OCI-LY7 (cell line): ENCODE data around the gene SCLY. TPM values are rescaled to one million over a fixed set of nuclear protein-coding genes. Genes with fewer than 3 reads are reported as not detected.

Source experiments
- BruUV-seq: library from RNA; stranded (reverse); fragments of 400-500 nt; replicated peaks from 2 replicates; lab custom pipeline; 2021; lab: Mats Ljungman, UMichigan
- CTCF ChIA-PET: fragments of 300-600 bp; sonication (Branson Sonifier 250); formaldehyde crosslinking; loops from one replicate; lab custom pipeline; 2022; ENCODE audit warnings: antibody characterized with exemption; ENCODE audit not compliant: unreplicated experiment; lab: Charles Lee
- POLR2A ChIA-PET: fragments of 300-600 bp; sonication (Branson Sonifier 250); formaldehyde crosslinking; loops from one replicate; lab custom pipeline; 2022; ENCODE audit warnings: antibody characterized with exemption; lab: Charles Lee
- DNase-seq: peaks from one replicate; pipeline ENCODE4 v3.0.0-alpha.2; 2015; ENCODE audit warnings: low spot score
- H2AFZ ChIP-seq: fragments of 200-600 bp; sonication (generic), shearing (Covaris generic); 2 replicates; pipeline ENCODE4 v1.6.1; 2014; ENCODE audit warnings: mild to moderate bottlenecking, antibody characterized with exemption, low read length, moderate library complexity
- H3K27ac ChIP-seq: fragments of 200-600 bp; sonication (generic); 2 replicates; pipeline ENCODE4 v1.5.1; 2014; ENCODE audit warnings: mixed run types, low read depth, mild to moderate bottlenecking, moderate library complexity, low read length, inconsistent platforms; ENCODE audit not compliant: poor library complexity, severe bottlenecking
- H3K36me3 ChIP-seq: fragments of 200-600 bp; sonication (generic); 2 replicates; pipeline ENCODE4 v1.6.1; 2014; ENCODE audit warnings: mild to moderate bottlenecking, antibody characterized with exemption, low read length, moderate library complexity, mixed read lengths; ENCODE audit not compliant: insufficient read depth
- H3K4me1 ChIP-seq: fragments of 200-600 bp; sonication (generic); 2 replicates; pipeline ENCODE4 v1.5.1; 2014; ENCODE audit warnings: mild to moderate bottlenecking, low read length; ENCODE audit not compliant: insufficient read depth, poor library complexity, severe bottlenecking
- H3K4me2 ChIP-seq: fragments of 200-600 bp; sonication (generic); 2 replicates; pipeline ENCODE4 v1.6.1; 2014; ENCODE audit warnings: mild to moderate bottlenecking, low read length
- H3K4me3 ChIP-seq: fragments of 200-600 bp; sonication (generic); 2 replicates; pipeline ENCODE4 v1.5.1; 2014; ENCODE audit warnings: mild to moderate bottlenecking, low read depth, low read length; ENCODE audit not compliant: poor library complexity, severe bottlenecking
- H3K79me2 ChIP-seq: fragments of 200-600 bp; sonication (generic); 2 replicates; pipeline ENCODE4 v1.6.1; 2016; ENCODE audit warnings: low read depth, mild to moderate bottlenecking, low read length, moderate library complexity, mixed read lengths; ENCODE audit not compliant: insufficient read depth
- H3K9me2 ChIP-seq: fragments of 200-600 bp; sonication (generic); 2 replicates; pipeline ENCODE4 v1.6.1; 2016; ENCODE audit warnings: mild to moderate bottlenecking, low read length, mixed read lengths; ENCODE audit not compliant: insufficient read depth
- H3K9me3 ChIP-seq: fragments of 200-600 bp; sonication (generic); 2 replicates; pipeline ENCODE4 v1.6.1; 2014; ENCODE audit warnings: mild to moderate bottlenecking, mixed run types, low read length, mixed read lengths
- H4K20me1 ChIP-seq: fragments of 200-600 bp; sonication (generic); 2 replicates; pipeline ENCODE4 v1.6.1; 2014; ENCODE audit warnings: mild to moderate bottlenecking, antibody characterized with exemption, low read length, moderate library complexity, mixed read lengths; ENCODE audit not compliant: insufficient read depth
- EZH2phosphoT487 ChIP-seq: fragments of 200-600 bp; sonication (generic); IDR thresholded peaks from 2 replicates; pipeline ENCODE4 v1.6.1; 2018; ENCODE audit warnings: low read depth, borderline replicate concordance, mild to moderate bottlenecking, mixed run types, antibody characterized with exemption, low read length, moderate library complexity, mixed read lengths
- intact Hi-C: fragments of 100-400 bp; cut with micrococcal nuclease; formaldehyde crosslinking; loops from one replicate; pipeline ENCODE4 v1.10.0; 2022; ENCODE audit not compliant: unreplicated experiment
- total RNA-seq, 2 experiments: library from RNA; depleted of rRNA in 1 of 2; stranded (reverse); fragments of >200 nt in 1 of 2; shearing (Covaris generic) in 1 of 2; gene quantifications; 2 replicates each; pipeline ENCODE4 v1.2.3, GENCODE V29; 2014 to 2022
- TF ChIP-seq, protein P1 (sequence below): fragments of 200-600 bp; sonication (generic); conservative IDR thresholded peaks from 2 replicates; pipeline ENCODE4 v1.5.1; 2014; ENCODE audit warnings: mild to moderate bottlenecking, antibody characterized with exemption, low read length, moderate library complexity, mixed read lengths

Gene SCLY
- total RNA-seq, 2 experiments from 2014 or later, result 29.9 to 41.7 TPM

DNA sequence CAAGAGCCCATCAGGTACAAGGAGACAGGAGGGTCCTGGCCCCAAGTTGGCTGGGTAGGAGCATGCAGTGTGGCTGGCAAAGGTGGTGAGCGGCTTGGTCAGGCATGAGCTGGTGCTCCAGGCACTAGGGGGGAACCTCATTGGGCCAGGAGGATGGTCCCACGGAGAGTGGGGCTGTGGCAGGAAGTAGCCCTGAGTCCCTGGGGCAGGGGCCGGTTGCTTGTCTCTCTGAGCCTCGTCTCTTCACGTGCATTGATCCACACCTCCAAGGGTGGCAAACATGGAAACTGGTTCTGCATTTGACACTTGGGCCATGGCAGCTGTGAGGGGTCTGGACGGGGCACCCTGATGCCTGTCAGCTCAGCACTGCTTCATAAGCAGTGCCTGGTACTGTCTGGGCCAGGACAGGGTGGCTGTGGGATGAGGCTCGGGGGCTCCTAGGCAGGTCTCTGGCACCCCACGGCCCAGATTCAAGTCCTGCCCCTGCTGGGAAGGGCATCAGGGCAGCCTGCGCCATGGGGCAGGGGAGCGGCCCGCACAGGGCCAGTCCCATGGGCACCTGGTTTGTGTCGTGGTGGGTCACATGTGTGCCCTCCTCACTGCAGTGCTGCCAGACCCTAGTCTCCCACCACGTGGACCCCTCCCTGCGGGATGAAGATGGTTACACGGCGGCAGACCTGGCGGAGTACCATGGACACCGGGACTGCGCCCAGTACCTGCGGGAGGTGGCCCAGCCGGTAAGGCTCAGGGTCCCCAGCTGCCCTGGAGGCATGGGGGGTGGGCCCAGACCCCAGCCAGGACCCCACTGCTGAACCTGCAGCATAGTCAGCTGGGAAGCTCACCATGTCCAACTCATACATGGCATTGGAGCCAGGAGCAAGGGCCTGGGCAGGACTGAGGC is 55.7 kb downstream of the SCLY start:
- Histone ChIP-seq H3K9me3 (no peaks in the 10 kb centered on the region), H3K4me3 (no peak overlapping the region), H3K27ac (no peak overlapping the region), H2AFZ (no peak overlapping the region), H3K9me2 (no peaks in the 10 kb centered on the region), H3K79me2 (no peaks in the 10 kb centered on the region), H3K4me1 (peaks cover 10% of the 10 kb centered on the region), H3K36me3 (no peaks in the 10 kb centered on the region; the same call in 1 of the 2 replicates), H4K20me1 (no peaks in the 10 kb centered on the region), H3K4me2 (no peak overlapping the region)
- no TSS peak for BruUV-seq
- intact Hi-C loops, result no loop called here
- TF ChIP-seq, protein P1, sequence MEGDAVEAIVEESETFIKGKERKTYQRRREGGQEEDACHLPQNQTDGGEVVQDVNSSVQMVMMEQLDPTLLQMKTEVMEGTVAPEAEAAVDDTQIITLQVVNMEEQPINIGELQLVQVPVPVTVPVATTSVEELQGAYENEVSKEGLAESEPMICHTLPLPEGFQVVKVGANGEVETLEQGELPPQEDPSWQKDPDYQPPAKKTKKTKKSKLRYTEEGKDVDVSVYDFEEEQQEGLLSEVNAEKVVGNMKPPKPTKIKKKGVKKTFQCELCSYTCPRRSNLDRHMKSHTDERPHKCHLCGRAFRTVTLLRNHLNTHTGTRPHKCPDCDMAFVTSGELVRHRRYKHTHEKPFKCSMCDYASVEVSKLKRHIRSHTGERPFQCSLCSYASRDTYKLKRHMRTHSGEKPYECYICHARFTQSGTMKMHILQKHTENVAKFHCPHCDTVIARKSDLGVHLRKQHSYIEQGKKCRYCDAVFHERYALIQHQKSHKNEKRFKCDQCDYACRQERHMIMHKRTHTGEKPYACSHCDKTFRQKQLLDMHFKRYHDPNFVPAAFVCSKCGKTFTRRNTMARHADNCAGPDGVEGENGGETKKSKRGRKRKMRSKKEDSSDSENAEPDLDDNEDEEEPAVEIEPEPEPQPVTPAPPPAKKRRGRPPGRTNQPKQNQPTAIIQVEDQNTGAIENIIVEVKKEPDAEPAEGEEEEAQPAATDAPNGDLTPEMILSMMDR, result no peak
- no peak for TF ChIP-seq EZH2phosphoT487
- no peak for DNase-seq
- POLR2A ChIA-PET, result no interaction called here
- CTCF ChIA-PET, result no interaction called here

DNA sequence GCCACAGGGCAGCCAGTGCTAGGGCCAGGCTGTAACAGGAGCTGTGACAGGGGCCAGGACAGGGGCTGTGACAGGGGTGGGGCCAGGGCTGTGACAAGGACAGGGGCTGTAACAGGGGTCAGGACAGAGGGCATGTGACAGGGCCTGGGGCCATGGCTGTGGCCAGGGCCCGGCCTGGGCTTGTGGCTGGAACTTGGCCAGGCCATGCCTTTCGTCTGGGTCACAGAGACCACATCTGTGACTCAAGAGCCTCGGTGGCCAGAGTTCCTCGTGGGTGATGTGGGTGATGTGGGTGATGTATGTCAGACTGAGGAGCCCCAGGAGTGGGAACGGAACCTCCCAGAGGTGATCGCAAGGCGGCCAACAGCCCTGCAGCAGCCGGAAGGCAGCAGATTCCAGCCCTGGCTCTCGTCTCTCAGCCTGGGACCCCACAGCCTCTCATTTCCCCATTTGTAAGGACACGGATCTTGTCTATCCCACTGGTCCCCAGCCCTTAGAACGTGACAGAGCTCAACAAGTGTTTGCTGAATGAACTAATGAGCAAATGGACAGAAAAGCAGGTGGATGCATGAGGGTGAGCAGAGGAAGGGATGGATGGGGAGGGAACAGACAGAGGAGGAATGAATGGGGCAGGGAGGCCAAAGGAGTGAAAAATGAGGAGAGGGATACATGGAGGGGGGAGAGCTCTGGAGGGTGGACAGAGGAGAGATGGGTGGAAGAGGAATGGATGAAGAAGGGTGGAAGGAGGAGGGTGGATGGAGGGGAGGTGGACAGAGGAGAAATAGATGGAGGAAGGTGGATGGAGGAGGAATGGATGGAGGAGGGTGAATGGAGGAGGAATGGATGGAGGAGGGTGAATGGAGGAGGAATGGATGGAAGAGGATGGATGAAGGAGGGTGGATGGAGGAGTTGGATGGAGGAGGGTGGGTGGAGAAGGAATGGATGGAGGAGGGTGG is 56.7 kb downstream of the SCLY start:
- no peak for DNase-seq
- intact Hi-C loops, result no loop called here
- no peak for TF ChIP-seq EZH2phosphoT487
- TF ChIP-seq, protein P1, result no peak
- Histone ChIP-seq H3K4me1 (peaks cover 10% of the 10 kb centered on the region), H2AFZ (no peak overlapping the region), H3K9me2 (no peaks in the 10 kb centered on the region), H3K4me2 (no peak overlapping the region), H3K4me3 (no peak overlapping the region), H4K20me1 (no peaks in the 10 kb centered on the region), H3K36me3 (no peaks in the 10 kb centered on the region; the same call in 1 of the 2 replicates), H3K79me2 (no peaks in the 10 kb centered on the region), H3K9me3 (no peaks in the 10 kb centered on the region), H3K27ac (no peak overlapping the region)
- BruUV-seq, result no TSS peak
- ChIA-PET CTCF (no interaction called here), POLR2A (no interaction called here)
